Cardiac septum (tissue), 1 donor: ENCODE measurements around the gene SEPTIN8. TPM values are rescaled to one million over a fixed set of nuclear protein-coding genes. Genes with fewer than 3 reads are reported as not detected.
"Not testable (repeated sequence)": the region's sequence is repeated elsewhere in the genome, so short reads cannot be mapped to it uniquely, and the experiment has no call there.

Experiments
- DNase-seq: peaks from one replicate; pipeline ENCODE4 v3.0.0-alpha.2; 2020; ENCODE audit warnings: low spot score
- intact Hi-C: fragments of 100-400 bp; cut with DNase I; formaldehyde crosslinking; loops from one replicate; pipeline ENCODE4 v1.14.0; 2022
- total RNA-seq: library from RNA; stranded (reverse); fragmentation: NEBNext Ultra II Directional; extraction: Animal tissue kit (Norgen Biotek cat#: 25700); gene quantifications from one replicate; pipeline ENCODE4 v1.2.1, GENCODE V29; 2021
- donor health status: DM: no; HTN: no; CAD: no.

Gene SEPTIN8
- total RNA-seq, 1 donor from 2014 or later = 45.2 TPM

DNA sequence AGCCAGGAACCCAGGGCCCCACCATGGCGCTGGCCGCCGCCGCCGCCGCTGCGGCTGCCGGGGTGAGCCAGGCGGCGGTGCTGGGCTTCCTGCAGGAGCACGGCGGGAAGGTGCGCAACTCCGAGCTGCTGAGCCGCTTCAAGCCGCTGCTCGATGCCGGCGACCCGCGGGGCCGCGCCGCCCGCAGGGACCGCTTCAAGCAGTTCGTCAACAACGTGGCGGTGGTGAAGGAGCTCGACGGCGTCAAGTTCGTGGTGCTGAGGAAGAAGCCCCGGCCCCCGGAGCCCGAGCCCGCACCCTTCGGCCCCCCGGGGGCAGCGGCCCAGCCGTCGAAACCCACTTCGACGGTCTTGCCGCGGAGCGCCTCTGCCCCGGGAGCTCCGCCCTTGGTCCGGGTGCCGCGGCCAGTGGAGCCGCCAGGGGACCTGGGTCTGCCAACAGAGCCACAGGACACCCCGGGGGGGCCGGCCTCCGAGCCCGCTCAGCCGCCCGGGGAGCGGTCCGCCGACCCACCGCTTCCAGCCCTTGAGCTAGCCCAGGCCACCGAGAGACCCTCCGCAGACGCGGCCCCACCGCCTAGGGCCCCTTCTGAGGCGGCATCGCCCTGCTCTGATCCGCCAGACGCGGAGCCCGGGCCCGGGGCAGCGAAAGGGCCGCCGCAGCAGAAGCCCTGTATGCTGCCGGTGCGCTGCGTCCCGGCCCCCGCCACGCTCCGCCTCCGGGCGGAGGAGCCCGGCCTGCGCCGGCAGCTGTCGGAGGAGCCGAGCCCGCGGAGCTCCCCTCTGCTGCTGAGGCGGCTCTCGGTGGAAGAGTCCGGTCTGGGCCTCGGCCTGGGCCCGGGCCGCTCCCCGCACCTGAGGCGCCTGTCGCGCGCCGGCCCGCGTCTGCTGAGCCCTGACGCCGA is 36.8 kb upstream of the SEPTIN8 start:
- DNase-seq = no peak
- intact Hi-C loops = no loop called here

GRCh38 chr5:132812781-132813598 is 36.0 kb upstream of the SEPTIN8 start, which contains the start of gene SOWAHA:
Gene SOWAHA, plus strand, starts transcription at chr5:132813302. Its CDS starts 320 bp downstream, at chr5:132813622.
- DNase-seq = no peak

GRCh38 chr5:132812123-132812765 is 35.2 kb upstream of the SEPTIN8 start:
- no peak for DNase-seq
- intact Hi-C loops = no loop called here

More at GRCh38 chr5:132812781-132813598, 36.0 kb upstream of the SEPTIN8 start, which contains the start of gene SOWAHA:
- intact Hi-C loops = no loop called here

GRCh38 chr5:132810605-132811004 is 33.6 kb upstream of the SEPTIN8 start:
- no peak for DNase-seq
- intact Hi-C loops = no loop called here

- intact Hi-C loops = no loop called here
- DNase-seq = no peak
Observed at GRCh38 chr5:132808866-132809265, 31.8 kb upstream of the SEPTIN8 start.

GRCh38 chr5:132808448-132808847 is 31.4 kb upstream of the SEPTIN8 start:
- no peak for DNase-seq
- intact Hi-C loops = no loop called here

DNA sequence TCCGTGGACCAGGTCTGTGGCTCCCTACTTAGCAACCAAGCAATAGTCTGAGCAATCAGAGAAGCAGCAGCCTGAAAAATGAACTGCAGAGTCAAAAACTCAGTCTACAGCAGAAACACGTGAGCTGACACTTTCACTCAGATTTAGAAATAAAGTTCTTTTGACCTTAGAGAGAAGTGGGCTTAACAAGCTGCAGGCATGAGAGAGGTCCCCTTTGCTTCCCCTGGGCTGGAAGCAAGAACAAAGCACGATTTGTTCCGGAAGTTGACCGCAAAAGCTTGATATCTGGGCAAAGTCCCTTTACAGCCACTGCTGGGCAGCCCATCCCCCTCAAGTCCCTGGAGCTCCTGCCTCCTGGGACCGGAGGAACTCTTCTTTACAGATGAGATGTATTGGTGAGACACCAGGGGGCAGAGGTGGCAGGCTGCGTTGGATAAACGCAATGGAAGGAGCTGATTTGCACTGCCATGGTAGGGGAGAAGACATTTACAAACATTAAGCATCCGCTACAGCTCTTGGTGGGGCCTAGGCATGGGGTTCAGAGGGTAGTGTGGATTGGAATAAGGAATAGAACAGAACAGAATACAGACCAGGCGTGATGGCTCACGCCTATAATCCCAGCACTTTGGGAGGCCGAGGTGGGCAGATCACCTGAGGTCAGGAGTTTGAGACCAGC is 30.3 kb upstream of the SEPTIN8 start:
- DNase-seq = no peak
- intact Hi-C loops = no loop called here

DNA sequence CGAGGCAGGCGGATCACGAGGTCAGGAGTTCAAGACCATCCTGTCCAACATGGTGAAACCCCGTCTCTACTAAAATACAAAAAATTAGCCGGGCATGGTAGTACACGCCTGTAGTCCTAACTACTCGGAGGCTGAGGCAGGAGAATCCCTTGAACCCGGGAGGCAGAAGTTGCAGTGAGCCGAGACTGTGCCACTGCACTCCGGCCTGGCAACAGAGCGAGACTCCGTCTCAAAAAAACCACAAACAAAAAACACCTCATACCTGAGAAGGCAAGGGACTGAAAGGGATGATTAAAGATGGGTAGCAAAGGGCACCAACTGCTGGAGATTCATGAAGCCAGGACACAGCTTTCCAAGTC is 29.7 kb upstream of the SEPTIN8 start:
- DNase-seq, intact Hi-C loops: not testable (repeated sequence)

GRCh38 chr5:132805872-132806271 is 28.8 kb upstream of the SEPTIN8 start:
- DNase-seq, intact Hi-C loops: not testable (repeated sequence)

- DNase-seq, intact Hi-C loops: not testable (repeated sequence)
Observed at GRCh38 chr5:132804219-132804618, 27.2 kb upstream of the SEPTIN8 start.

- intact Hi-C loops, DNase-seq: not testable (repeated sequence)
Observed at GRCh38 chr5:132802685-132803066, 25.6 kb upstream of the SEPTIN8 start.

DNA sequence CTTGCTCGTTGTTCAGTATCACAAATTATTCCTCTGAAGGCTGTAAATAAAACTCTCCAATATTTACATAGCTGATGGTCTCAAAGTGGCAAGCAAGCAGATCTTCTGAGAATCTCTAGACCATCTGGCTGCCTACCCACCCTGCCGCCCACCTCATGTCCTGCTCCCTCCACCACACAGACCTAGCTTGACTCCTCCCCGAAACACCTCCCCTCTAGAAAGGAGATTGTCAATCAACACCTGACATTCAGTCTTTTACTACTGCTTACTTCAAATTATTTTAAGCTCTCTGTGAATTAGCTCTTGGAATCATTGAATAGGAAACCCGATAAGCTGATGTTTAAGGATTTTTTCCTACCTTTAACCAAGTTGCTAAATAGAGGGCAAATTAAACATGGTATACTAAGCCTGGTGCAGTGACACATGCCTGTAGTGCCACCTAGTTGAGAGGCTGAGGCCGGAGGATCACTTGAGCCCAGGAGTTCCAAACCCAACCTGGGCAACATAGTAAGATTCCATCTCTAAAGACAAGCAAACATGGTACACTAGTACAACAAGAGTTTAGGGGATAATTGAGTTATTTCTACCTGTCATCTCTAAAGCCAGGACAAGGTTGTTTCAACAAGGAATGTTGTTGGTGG is 25.1 kb upstream of the SEPTIN8 start:
- intact Hi-C loops = no loop called here
- DNase-seq = no peak

DNA sequence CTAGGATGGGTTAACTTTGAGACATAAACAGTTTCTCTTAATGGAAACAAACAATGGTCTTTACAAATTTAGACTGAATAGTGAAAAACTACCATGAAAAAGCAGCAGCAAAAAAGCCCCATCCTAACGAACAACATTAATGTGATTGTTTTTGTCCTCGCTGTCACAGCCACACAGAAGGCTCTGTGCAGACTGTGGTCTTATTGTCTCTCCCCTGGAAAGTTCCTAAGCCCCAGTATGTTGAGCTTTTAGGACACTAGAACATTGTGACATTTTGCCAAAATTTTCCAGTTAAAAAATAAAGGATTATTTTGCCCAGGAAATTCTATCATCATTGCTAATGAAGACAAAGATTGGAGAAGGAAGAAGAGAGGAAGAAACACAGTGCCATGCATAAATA is 23.5 kb upstream of the SEPTIN8 start:
- no peak for DNase-seq
- intact Hi-C loops = no loop called here

- no peak for DNase-seq
Observed at GRCh38 chr5:132799392-132799791, 22.4 kb upstream of the SEPTIN8 start.

GRCh38 chr5:132797651-132798050 is 20.6 kb upstream of the SEPTIN8 start:
- intact Hi-C loops = no loop called here
- DNase-seq = no peak

More at GRCh38 chr5:132799392-132799791, 22.4 kb upstream of the SEPTIN8 start:
- intact Hi-C loops = no loop called here

GRCh38 chr5:132791026-132791425 is 14.0 kb upstream of the SEPTIN8 start:
- DNase-seq = no peak
- intact Hi-C loops = no loop called here

DNA sequence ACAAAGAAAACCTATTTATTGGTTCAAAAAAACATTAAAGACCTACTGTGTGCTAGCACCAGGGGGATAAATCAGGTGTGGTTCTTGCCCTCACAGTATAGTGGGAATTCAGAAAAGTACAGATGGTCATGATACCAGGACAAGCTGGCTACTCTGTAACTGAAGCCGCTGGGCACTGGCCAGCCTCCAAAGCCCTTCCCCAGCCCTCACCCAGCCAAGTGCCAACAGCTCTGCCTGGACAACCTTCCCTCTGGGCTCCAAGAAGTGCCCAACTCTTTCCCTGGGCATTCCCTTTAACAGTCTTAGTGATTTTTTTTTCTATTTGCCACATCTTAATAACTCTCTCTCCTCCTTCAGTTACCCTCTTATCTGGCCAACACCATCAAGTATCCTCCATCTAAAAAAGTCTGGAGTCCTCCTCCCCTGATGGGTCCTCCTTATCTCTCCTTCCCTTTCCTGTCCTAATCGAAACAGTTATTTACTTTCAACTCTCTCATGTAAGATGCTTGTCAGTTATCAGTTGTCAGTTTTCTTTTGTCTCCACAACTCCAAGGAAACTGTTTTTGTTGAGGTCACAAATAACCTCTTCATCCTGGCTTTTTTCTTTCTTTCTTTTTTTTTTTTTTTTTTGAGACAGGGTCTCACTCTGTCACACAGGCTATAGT is 13.3 kb upstream of the SEPTIN8 start:
- DNase-seq = no peak
- intact Hi-C loops = no loop called here
